ENCODE results near the gene GRK4. TPM values are rescaled to one million over a fixed set of nuclear protein-coding genes. Genes with fewer than 3 reads are reported as not detected.
"Not testable (repeated sequence)": the region's sequence is repeated elsewhere in the genome, so short reads cannot be mapped to it uniquely, and the experiment has no call there.

GRK4 gene
- total RNA-seq, 1 donor from 2014 or later: 4.7 TPM

GRCh38 chr4:2941138-2942036 is 22.0 kb upstream of the GRK4 start:
- no peak for DNase-seq (ENCODE audit: low read depth)

GRCh38 chr4:2942037-2942531 is 21.3 kb upstream of the GRK4 start:
- DNase-seq (ENCODE audit: low read depth): no peak

DNA sequence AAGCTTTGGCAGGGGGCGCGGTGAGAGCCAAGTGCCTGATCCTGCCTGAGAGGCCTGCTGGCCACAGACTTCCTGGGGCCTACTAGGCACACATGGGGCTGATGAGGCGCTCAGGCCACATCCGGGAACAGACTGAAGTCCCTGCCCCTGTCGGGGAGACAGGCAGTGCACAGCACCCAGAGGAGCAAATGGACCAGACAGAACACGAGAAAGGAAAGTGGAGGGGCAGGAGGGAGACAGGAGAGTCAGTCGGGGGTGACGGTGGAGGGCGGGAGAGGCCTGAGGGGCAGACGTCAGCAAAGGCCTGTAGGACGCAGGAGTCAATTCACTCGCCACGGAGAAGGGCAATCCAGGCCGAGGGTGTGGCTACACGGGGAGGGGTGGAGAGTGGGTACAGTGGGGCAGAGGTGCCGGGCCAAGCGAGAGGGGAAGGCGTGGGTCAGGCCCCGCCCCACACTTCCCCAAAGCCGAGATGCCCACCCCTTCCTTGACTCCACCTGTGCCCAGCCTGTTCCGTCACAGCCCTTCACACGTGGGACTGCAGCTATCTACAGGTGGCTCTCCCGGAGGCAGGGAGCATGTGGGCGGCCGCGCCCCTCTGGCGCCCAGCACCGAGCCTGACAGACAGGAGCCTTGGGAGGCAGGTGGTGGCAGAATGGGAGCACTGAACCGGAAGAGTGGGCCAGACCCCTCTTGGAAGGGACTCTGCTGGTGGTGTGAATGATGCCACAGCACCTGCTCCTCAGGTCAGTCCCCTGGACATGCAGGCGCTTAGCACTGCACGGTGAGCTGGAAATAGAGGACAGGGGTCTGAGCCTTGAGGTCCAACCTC is 20.6 kb upstream of the GRK4 start:
- DNase-seq (ENCODE audit: low read depth): no peak

GRCh38 chr4:2943364-2944090 is 19.8 kb upstream of the GRK4 start:
- no peak for DNase-seq (ENCODE audit: low read depth)

DNA sequence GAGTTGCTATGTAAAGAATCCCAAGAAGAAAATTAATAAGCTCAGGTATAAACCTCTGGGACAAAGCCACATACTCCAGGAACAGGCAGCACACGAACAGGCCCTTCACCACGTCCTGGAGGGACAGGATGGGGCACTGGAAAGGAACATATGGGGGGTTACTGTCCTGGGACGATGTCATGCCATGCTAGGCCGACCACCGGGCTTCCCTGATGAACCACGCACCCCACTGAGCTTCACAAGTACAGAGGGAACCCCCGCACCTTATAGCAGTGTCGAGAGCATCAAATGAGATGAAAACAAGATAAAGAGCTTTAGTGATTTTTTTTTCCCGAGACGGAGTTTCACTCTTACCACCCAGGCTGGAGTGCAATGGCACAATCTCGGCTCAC is 19.3 kb upstream of the GRK4 start:
- no peak for DNase-seq (ENCODE audit: low read depth)

GRCh38 chr4:2944586-2945526 is 18.5 kb upstream of the GRK4 start:
- no peak for DNase-seq (ENCODE audit: low read depth)

GRCh38 chr4:2945619-2946604 is 17.5 kb upstream of the GRK4 start:
- not testable (repeated sequence) for DNase-seq (ENCODE audit: low read depth)

DNA sequence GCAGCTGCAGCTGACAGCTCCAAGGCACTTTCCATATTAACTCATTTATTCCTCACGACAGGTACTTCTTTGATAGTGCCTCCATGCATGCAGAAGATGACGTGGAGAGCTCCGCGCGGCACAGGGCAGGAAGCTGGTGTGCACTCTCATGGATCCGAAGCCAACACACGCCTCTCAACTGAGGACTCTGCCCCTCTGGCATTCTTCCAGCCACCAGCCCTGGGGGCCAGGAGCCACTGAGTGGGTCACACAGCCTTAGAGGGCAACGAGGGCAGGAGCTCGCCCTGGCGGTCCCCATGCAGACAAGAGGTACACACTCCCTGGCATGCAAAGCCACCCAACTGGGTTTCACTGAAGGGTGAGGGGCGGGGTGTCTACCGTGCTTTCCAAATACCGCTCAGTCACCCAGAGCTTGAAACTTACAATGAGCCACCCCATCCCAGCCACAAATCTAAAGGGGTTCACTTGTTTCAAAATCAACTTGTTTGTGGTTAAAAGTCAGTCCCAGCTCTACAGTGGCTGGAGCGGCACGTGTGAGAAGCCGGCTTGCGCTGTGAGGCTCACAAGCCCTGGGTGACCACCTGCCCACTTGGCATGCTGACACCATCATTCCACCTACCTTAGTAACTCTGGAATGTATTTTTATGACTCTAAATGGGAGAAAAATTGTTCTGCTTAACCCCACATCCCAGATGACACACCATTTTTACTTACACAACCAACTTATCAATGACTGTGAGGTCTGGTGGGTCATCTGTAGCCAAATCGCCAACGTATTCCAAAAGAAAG is 16.4 kb upstream of the GRK4 start:
- DNase-seq (ENCODE audit: low read depth): no peak

GRCh38 chr4:2947926-2948325 is 15.4 kb upstream of the GRK4 start:
- no peak for DNase-seq (ENCODE audit: low read depth)

DNA sequence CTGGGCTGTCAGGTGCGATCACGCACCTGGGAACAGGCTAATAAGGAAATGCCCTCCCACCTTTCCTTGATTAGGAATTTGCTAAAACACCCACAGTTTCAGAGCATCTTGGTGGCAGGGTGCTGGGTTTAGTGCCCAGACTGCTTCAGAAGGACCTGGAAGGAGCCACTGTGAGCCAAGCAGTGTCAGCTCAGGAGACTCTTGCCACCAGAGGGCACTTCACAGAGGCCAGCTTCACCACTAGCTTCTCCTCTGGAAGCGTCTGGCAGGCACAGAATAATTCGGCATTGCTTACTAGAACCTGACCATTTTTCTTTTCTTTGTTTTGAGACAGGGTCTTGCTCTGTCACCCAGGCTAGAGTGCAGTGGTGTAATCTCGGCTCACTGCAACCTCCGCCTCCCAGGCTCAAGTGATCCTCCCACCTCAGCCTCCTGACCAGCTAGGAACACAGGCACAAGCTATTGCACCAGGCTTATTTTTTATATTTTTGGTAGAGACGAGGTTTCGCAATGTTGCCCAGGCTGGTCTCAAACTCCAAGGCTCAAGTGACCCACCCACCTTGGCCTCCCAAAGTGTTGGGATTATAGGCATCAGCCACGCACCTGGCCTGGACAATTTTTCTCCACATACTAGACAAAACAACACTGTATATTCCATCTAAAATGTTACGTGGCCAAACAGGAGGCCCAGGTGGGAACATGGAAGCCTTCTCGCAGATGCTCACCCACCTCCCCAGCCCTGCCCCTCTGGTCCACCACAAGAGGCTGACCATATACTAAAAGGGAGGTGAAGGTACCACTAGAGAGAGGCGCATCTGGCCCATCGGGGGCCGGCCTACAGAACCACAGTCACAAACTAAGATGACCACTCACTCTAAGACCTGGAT is 14.2 kb upstream of the GRK4 start:
- no peak for DNase-seq (ENCODE audit: low read depth)

- DNase-seq (ENCODE audit: low read depth): no peak
These were observed 13.6 kb upstream of the GRK4 start for GRCh38 chr4:2949782-2950125.

DNA sequence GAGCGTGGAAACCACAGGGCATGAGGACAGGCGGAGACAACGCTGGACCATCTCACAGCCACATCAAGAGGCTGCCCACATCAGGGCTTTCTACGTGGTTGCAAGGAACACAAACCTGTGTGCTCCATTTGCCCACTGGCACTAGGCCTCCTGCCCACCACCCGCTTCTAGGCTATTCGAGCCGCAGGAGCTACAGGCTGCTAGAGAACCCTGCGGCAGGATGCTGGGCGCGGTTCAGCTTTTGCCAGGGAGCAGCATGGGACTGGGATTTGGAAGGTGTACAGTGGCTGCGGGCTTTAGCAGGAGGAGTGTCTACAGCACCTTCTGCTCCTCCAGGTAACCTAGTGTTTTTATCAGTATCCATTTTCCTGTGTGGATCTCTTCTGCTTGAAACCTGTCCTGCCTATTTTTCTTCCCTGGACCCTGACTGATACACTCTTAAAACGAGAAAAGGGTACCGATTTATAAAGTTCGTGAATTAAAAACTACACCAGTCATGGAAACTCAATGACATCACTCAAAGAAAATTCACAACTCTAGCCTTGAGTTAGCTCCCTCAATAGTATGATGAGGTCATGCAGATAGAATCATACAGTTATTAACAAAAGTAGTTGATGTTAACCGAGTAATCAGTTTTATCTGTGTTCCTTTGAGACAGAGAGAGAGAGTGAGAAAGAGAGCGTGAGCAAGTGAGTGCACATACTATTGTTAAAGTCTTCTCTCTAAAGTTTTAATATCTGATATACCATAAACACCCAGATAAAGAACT is 13.0 kb upstream of the GRK4 start:
- no peak for DNase-seq (ENCODE audit: low read depth)

- no peak for DNase-seq (ENCODE audit: low read depth)
These were observed 9.9 kb upstream of the GRK4 start for GRCh38 chr4:2953496-2953895.

DNA sequence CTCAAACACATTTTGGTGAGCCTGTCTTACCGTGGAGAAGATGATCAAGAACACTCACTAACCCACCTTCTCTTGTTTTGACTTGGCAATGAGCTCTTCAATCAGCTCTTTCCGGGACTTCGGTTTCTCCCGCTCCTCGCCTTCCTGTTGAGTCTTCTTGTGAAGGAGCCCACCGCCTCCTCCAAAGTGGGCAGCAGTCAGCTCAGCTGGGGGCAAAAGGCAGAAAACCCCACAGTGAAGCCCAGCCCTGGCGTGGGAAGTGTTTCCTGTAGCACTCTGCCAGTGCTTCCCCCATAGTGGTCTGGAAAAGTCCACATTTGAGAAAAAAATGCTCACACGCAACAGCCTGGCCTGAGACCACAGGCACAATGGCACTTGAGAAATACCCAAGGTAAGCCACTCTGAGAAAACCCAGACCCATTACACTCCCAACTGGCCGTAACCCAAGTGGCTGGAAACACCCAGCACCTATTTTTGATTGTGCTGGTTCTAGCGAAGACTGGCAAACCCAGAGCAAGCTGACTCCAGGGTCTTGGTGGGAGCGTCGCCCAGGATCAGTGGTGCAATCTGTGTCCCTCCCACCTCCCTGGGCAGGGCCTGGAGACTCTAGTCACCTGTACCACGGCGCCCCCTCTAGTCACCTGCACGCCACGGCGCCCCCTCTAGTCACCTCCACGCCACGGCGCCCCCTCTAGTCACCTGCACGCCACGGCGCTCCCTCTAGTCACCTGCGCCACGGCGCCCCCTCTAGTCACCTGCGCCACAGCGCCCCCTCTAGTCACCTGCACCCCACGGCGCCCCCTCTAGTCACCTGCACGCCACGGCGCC is 8.8 kb upstream of the GRK4 start:
- no peak for DNase-seq (ENCODE audit: low read depth)

- not testable (repeated sequence) for DNase-seq (ENCODE audit: low read depth)
These were observed 8.0 kb upstream of the GRK4 start for GRCh38 chr4:2955186-2956044.
